ENCODE measurements around the gene TMTC3. TPM values are rescaled to one million over a fixed set of nuclear protein-coding genes. Genes with fewer than 3 reads are reported as not detected.
"Not testable (repeated sequence)": the region's sequence is repeated elsewhere in the genome, so short reads cannot be mapped to it uniquely, and the experiment has no call there.

TMTC3 gene
- 28.1 TPM for total RNA-seq

GRCh38 chr12:88141774-88142609, at the start of gene TMTC3, which contains the start of gene CEP290:
Gene TMTC3, plus strand, starts transcription at chr12:88142307. Its CDS starts 6,009 bp downstream, at chr12:88148316.
Gene CEP290, minus strand, starts transcription at chr12:88142088. Its CDS starts 781 bp downstream, at chr12:88141307.
- DNase-seq (ENCODE audit: low spot score in 2 of 2), result peak; percentile 71 to 80
- peak; percentile 65 for FAIRE-seq

DNA sequence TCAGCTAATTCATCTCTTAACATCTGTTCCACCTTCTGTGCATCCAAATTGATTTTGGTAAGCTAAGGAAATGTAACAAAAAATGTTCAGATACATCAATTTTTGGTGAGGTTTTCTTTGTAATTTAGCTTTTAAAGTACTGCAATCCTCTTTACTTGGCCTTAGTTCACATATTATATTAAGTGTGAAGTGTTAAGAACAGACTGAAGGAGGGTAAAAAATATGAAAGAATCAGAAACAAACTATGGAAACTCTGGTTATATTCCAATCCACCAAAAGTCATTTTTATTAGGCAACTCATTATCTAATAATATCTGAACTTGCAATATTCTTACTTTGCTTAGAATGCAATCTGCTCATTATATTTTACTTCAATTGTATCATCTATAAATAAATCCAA, 49.3 kb upstream of the TMTC3 start:
- DNase-seq (ENCODE audit: low spot score in 2 of 2), result no peak

DNA sequence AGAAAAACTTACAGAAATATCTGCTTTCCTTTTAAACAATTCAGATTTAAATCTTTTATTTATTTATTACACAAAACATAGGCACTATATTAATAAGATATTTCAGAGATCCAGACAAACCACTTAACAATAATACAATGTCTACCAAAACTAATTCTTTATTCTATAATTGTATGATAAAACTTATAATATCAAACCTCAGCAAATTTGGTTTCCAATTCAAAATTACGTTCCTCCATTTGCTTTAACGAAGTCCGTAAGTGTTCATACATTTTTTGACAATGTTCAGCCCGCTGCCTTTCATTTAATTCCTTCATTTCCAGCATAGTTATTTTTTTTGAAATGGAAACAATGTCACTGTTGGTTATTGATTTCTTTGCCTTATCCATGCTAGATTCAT, 48.5 kb upstream of the TMTC3 start:
- DNase-seq (ENCODE audit: low spot score in 2 of 2), result no peak
- FAIRE-seq, result peak; percentile 77

More for the DNA sequence above, 49.3 kb upstream of the TMTC3 start:
- no peak for FAIRE-seq

DNA sequence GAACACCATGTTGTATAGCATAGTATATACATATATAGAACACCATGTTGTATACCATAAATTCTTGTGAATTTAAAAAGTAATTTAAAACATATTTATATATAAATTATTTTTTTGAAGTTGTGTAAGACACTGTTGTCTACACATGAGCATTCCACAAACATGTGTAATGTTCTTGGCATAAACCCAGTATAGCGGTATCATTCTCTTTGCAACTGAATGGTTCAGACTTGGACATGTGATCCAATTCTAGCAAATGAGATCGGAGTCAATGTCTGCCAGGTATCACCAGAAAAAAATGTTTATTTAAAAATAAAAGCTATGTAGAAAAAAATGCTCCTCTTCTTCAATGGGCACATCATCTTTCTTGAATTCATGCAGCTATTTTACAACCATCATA, 34.1 kb upstream of the TMTC3 start:
- no peak for FAIRE-seq
- DNase-seq (ENCODE audit: low spot score in 2 of 2), result no peak

GRCh38 chr12:88111074-88111652, 30.9 kb upstream of the TMTC3 start:
- DNase-seq (ENCODE audit: low spot score in 2 of 2), result peak; percentile 1 to 14
- peak; percentile 82 for FAIRE-seq

GRCh38 chr12:88113871-88114270, 28.2 kb upstream of the TMTC3 start:
- FAIRE-seq (no peak), DNase-seq (ENCODE audit: low spot score in 2 of 2) (no peak)

- DNase-seq (ENCODE audit: low spot score in 2 of 2) (no peak), FAIRE-seq (no peak)
Measured at GRCh38 chr12:88122666-88123065, 19.4 kb upstream of the TMTC3 start.

DNA sequence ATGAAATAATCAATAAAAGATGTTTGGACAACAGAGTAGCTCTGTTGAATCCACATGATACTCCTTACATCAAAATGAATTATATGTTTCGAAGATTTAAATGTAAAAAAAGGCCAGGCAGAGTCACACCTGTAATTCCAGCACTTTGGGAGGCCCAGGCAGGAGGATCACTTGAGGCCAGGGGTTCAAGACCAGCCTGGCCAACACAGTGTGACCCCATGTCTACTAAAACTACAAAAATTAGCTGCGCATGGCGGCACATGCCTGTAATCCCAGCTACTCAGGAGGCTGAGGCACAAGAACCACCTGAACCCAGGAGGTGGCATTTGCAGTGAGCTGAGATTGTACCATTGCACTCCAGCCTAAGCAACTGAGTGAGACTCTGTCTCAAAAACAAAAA, 15.0 kb upstream of the TMTC3 start:
- no peak for DNase-seq (ENCODE audit: low spot score in 2 of 2)
- no peak for FAIRE-seq

GRCh38 chr12:88127855-88128254, 14.3 kb upstream of the TMTC3 start:
- no peak for DNase-seq (ENCODE audit: low spot score in 2 of 2)
- FAIRE-seq, result no peak

GRCh38 chr12:88132392-88132791, 9.7 kb upstream of the TMTC3 start:
- no peak for DNase-seq (ENCODE audit: low spot score in 2 of 2)
- no peak for FAIRE-seq

- not testable (repeated sequence) for DNase-seq (ENCODE audit: low spot score in 2 of 2); FAIRE-seq
Measured at GRCh38 chr12:88133181-88133580, 8.9 kb upstream of the TMTC3 start.

DNA sequence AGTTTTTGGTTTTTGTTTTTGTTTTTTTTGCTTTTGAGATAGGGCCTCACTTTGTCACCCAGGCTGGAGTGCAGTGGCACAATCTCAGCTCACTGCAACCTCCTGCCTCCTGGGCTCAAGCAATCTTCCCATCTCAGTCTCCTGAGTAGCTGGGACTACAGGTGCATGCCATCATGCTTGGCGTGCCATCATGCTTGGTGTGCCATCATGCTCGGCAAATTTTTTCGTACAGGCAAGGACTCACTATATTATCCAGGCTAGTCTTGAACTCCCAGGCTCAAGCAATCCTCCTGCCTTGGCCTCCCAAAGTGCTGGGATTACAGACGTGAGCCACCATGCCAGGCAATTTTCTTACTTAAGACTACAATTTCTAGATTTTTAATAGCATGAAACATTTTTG, 2.4 kb upstream of the TMTC3 start:
- FAIRE-seq; DNase-seq (ENCODE audit: low spot score in 2 of 2): not testable (repeated sequence)

GRCh38 chr12:88141425-88141773, 708 bp upstream of the TMTC3 start:
- no peak for FAIRE-seq

DNA sequence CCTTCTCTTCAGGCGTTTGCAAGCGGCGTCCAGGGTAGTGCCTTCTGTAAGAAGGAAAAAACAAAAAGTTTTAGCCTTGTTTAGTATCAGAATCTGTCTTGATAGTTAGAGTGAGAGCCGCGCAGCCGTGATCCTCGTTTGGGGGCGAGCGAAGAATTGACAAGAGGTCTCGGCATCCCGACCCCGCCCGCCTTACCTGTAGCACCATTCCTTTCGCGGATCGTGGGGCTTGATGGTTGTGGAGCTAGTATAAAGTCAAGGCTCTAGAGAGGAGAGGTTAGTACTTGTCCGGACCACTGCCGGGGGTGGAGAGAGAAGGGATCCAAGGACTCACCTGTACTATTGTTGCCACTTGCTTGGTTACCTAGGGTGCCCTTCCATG, 494 bp downstream of the TMTC3 start:
- no peak for FAIRE-seq
- no peak for DNase-seq (ENCODE audit: low spot score in 2 of 2)

More at GRCh38 chr12:88141425-88141773, 708 bp upstream of the TMTC3 start:
- DNase-seq (ENCODE audit: low spot score in 2 of 2), result no peak

DNA sequence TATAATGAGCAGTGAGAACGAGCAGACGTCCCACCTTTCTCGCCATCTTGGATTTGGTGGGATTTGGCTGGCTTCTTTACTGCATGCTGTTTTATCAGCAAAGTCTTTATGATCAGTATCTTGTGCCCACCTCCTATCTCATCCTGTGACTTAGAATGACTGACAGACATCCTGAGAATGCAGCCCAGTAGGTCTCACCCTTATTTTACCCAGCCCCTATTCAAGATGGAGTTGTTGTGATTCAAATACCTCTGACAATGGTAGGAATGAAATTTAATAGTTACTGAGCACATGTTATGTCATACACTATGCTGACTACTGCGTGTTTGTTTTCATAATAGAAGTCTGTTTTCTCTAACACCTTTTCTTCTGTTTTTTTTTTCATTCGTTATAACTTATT, 1.9 kb downstream of the TMTC3 start:
- no peak for DNase-seq (ENCODE audit: low spot score in 2 of 2)
- no peak for FAIRE-seq

DNA sequence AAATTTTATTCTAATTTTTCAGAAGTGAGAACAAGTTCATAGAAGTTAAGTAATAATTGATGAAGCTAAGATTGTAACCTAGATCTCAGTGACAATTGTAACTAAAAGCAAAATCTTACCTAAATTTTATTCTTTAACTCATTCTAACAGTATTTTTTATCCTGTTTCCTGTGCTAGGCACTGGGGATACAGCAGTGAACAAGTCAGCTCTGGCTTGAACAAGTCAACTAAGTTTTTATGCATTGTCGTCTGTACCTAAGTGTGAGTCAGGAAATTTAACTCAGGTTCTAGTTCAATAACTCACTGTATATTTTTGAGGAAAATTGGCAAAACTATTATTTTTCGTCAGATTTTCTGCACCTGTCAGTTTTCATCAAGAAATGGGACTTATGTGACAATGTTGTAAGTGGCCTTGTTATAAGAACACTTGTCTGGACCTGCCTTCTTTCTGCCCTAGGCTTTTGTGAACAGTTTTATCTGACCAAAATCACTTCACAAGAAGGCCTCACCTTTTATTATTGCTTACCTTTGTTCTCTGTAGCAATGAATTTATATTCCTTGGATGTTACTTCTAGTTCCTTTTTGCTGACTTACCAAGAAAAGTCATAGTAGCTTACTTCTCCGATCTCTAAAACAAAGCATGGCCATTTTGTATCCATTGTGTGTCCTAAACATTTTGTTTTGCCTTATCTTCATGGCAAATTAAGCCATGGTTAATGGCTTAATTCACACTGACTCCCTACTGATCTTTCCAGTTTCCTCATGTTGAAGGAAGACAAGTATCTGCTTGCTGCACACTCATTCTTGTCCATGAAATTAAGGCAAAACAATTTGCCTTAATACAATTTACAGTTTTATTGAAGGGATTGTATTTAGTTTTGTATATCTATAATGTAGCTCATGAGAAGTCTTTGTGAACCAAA, 2.7 kb downstream of the TMTC3 start:
- DNase-seq (ENCODE audit: low spot score in 2 of 2) (no peak), FAIRE-seq (no peak)

DNA sequence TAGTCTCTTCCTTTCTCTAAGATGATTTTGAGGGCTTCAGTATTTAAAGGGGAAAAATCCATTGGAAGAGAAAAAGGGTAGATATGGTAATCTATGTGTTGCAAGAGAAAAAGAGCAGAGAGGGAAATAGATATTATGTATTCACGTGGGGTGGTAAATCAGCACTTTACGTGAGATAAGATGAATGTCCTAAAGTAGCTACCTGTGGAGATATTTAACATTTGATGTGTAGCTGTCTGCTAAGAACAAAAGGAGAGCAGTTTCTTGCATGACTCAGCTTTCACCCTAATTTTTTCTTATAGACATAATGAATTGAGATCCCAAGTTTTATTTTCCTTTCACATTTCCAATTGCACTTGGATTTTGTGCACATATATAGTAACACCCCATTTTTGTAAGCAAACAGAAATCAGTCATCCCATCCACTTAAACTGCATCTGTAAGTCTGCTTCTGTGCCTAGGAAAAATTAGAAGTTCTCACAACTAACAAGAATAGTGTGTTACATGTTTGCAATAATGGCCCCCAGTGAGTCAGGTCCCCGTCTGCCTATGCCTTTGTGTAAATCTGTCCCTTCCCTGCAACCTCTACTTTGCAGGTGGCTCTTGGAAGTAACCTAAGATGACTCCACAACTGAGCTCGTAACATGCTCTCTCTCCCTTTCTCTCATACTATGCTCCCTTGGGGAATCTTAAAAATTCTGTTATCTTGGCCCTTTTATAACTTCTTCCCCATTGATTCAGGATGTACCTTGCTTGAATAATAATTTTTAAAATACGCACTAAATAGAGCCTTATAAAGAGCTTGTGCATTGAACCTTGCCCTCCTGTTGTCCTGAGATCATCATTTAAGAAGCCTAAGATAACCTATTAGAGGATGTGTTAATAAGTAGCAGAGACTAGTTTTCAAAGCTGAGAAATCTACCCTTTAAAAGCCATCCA, 3.7 kb downstream of the TMTC3 start:
- DNase-seq (ENCODE audit: low spot score in 2 of 2), result no peak
- no peak for FAIRE-seq

- FAIRE-seq, result no peak
Measured at GRCh38 chr12:88150063-88150462, 8.0 kb downstream of the TMTC3 start.

GRCh38 chr12:88153959-88154358, 11.9 kb downstream of the TMTC3 start:
- DNase-seq (ENCODE audit: low spot score in 2 of 2) (no peak), FAIRE-seq (no peak)

More at GRCh38 chr12:88150063-88150462, 8.0 kb downstream of the TMTC3 start:
- no peak for DNase-seq (ENCODE audit: low spot score in 2 of 2)

All from frontal cortex (tissue), 4 donors.